Ishikawa (cell line): ENCODE results near the gene SCAP.

Source experiments
- CEBPB ChIP-seq: IDR thresholded peaks from 2 replicates; pipeline ENCODE4 v1.6.1; 2012
- MAX ChIP-seq: IDR thresholded peaks from 2 replicates; pipeline ENCODE4 v1.6.1; 2012
- REST ChIP-seq: IDR thresholded peaks from 2 replicates; pipeline ENCODE4 v1.6.1; 2012; ENCODE audit warnings: low read depth, mild to moderate bottlenecking
- TCF12 ChIP-seq: IDR thresholded peaks from 2 replicates; pipeline ENCODE4 v1.6.1; 2012; ENCODE audit warnings: low read depth

GRCh38 chr3:47399016-47399415 is 76.7 kb downstream of the SCAP start:
- TF ChIP-seq REST (no peak), MAX (no peak), TCF12 (no peak), CEBPB (no peak)
